Measurements from ENCODE around the gene KRT5.
A peak's percentile ranks its signal among the peaks of the same experiment; 100 is the strongest.

Gene KRT5

GRCh38 chr12:52535574-52535973 lies 15.4 kb upstream of the KRT5 start:
- no peak for DNase-seq

DNA sequence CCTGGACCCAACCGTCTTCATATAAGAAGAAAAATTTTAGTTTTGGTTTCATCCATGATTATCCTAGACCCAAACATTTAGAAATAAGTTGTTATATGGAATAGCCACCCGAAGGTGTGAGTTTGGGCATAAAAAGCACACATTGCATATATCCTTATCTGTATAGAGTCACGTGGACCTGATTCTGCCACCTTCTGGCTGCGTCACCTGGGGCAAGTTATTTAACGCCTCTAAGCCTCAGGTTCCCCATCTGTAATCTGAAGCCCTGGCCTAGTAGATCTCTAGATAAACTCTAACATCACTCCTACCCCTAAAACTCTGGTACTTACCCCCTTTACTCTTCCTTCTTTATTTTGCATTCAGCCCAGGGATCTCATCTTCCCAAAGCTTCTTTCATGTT lies 14.3 kb upstream of the KRT5 start:
- no peak for DNase-seq

- no peak for DNase-seq
Measured at GRCh38 chr12:52533686-52534470, 13.7 kb upstream of the KRT5 start.

GRCh38 chr12:52532636-52533035 lies 12.4 kb upstream of the KRT5 start:
- DNase-seq = no peak

GRCh38 chr12:52531566-52532300 lies 11.5 kb upstream of the KRT5 start:
- no peak for DNase-seq

DNA sequence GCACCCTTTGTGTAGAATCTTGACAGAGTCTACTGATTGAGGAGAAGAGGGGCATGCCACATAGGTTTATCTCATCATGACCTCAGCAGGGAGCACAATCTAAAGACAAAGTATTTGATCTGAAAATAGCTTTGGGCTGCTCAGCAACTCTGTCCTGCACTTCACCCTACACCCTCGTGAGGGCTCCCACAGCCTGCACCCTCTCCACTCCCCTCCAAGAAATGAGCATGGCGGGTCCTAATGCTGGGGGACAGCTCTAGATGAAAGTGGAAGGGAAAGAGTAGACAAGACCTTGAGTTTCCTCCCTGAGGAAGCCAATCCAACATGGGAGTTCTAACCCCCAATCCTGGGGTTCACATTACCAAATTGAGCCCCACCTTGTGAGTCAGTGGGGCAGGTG lies 10.7 kb upstream of the KRT5 start:
- DNase-seq = no peak

- DNase-seq = no peak
Measured at GRCh38 chr12:52530366-52530765, 10.2 kb upstream of the KRT5 start.

DNA sequence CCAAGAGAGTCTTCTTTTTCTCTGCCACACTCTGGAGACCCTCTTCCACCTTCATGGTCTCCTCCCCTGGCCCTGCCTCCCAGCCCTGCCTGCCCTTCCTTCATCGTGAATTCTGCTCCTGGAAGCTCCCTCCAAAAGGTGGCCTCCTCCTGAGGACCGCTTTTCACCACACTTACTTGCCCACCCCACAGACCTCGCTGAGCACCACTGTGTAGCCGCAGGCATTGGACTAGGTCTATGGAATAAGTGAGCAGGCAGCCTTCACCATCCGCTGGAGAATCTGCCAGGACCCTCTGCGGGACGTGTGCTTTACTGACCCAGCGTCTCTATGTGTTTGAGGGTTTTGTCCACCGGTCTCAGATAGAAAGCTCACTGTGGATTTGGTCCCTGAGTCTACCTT lies 9.7 kb upstream of the KRT5 start:
- no peak for DNase-seq

GRCh38 chr12:52529417-52529816 lies 9.2 kb upstream of the KRT5 start:
- DNase-seq = no peak

- no peak for DNase-seq
Measured at GRCh38 chr12:52528641-52529143, 8.5 kb upstream of the KRT5 start.

DNA sequence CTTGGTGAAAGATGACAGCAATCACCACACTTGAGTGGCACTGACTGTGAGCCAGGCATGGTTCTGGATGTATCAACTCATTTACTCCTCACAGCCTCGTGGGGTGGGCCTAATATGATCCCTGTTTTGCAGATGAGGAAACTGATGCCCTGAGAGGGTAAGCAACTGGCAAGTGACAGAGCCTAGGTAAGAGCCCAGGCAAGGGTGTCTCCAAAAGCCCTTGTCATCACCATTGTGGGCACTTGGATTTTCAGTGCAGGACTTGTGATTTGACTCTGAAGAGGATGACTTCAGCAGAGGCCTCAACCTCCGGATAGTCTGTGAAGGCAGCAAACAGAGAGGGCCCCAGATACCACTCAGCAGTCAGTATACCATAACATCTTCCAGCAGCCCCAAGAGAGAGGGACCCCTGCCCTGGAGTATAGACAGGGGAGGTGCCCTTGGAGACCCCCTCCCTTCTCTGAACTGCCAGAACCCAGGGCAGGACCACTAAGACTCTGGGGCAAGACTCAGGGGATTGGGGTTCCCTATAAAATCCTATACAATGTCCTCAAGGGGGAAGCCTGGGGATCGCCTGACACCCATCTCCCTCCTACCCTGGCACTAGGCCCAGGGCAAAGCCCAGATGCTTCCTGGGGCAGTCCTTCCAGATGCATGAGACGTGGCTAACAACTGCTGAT lies 7.1 kb upstream of the KRT5 start:
- DNase-seq = no peak

- DNase-seq = no peak
Measured at GRCh38 chr12:52526511-52526951, 6.3 kb upstream of the KRT5 start.

- no peak for DNase-seq
Measured at GRCh38 chr12:52525661-52526499, 5.7 kb upstream of the KRT5 start.

DNA sequence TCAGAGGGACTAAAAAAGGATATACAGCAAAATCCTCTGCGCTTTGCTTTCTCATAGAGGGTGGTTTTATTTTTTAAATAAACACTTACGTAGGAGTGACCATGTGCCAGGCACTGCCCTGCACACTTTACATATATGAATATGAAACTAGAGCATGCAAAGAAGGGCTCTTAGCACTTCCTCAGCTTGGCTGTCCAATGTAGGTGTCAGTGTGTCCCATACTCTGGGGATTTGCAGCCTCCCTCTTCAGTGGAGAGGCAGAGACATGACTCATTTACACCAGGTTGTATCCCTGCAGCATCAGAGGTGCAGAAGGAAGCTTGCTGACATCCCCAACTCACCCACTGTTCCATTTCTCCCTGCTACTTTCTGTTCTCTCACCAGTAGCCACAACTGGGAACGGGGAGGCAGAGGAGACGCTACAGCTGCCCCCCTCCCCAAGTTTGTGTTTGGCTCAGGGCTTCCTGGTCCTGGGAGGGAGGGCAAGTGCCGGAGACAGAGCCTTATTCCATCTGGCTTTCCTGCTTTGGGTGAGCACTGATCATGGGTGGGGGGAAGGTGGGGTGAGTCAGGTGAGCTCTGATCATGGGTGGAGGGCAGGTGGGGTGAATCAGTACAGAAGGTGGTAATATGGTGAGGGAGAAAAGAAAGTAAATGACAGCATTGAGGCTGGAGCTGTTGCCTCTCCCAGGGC lies 4.9 kb upstream of the KRT5 start:
- DNase-seq = no peak

- DNase-seq = no peak
Measured at GRCh38 chr12:52524241-52524897, 4.2 kb upstream of the KRT5 start.

DNA sequence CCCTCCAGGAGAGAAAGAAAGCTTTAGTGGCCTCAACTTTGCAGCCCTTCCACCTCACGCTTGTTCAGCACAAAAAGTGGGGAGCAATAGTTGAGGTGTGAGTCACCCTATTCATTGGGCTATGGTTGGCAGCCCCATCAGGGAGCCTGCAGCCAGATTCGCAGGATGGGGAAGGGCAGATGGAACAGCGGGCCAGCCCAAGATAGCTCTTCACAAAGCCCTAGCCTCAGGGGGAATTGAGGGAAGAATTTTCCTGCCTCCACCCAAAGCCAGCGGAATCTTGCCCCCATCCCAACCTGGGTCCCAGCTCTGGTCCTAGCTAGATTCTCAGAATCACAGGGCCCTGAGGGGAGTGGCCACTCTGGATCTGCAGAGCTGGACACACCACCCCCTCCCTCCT lies 3.6 kb upstream of the KRT5 start:
- DNase-seq = no peak

- DNase-seq = no peak
Measured at GRCh38 chr12:52522346-52523011, 2.3 kb upstream of the KRT5 start.

- DNase-seq = peak; percentile 11
Measured at GRCh38 chr12:52521568-52522266, 1.5 kb upstream of the KRT5 start.

GRCh38 chr12:52521175-52521567 lies 977 bp upstream of the KRT5 start:
- DNase-seq = no peak

- DNase-seq = no peak
Measured at GRCh38 chr12:52519387-52519703, 849 bp downstream of the KRT5 start.

Data from NCI-H1105 (cell line).